Nephron (organoid): ENCODE measurements around the gene CDCA3.

Experiments used
- H3K27ac Mint-ChIP-seq, 3 experiments: 2 replicates each; pipeline ENCODE4 v1.8.0; 2020; ENCODE audit warnings: mixed read lengths in 3 of 3, mild to moderate bottlenecking in 2 of 3, moderate library complexity in 1 of 3
- H3K27me3 Mint-ChIP-seq: 2 replicates; pipeline ENCODE4 v1.8.0; 2021; ENCODE audit warnings: low read depth, mild to moderate bottlenecking, moderate library complexity, mixed read lengths
- H3K36me3 Mint-ChIP-seq: 2 replicates; pipeline ENCODE4 v1.8.0; 2020; ENCODE audit warnings: low read depth, mixed read lengths
- H3K4me1 Mint-ChIP-seq: 2 replicates; pipeline ENCODE4 v1.8.0; 2020; ENCODE audit warnings: mixed read lengths
- H3K4me3 Mint-ChIP-seq, 3 experiments: 2 replicates each; pipeline ENCODE4 v1.8.0; 2020; ENCODE audit warnings: mild to moderate bottlenecking in 3 of 3, mixed read lengths in 3 of 3, moderate library complexity in 2 of 3
- H3K9me3 Mint-ChIP-seq: 2 replicates; pipeline ENCODE4 v1.8.0; 2020; ENCODE audit warnings: mixed read lengths
- TF ChIP-seq, protein P1 (sequence below), 3 experiments: fragments of 200-600 bp; sonication (generic); IDR thresholded peaks; one replicate each; pipeline ENCODE4 v1.5.0; 2021; ENCODE audit warnings: antibody characterized with exemption in 3 of 3; ENCODE audit not compliant: unreplicated experiment in 3 of 3

Gene CDCA3

DNA sequence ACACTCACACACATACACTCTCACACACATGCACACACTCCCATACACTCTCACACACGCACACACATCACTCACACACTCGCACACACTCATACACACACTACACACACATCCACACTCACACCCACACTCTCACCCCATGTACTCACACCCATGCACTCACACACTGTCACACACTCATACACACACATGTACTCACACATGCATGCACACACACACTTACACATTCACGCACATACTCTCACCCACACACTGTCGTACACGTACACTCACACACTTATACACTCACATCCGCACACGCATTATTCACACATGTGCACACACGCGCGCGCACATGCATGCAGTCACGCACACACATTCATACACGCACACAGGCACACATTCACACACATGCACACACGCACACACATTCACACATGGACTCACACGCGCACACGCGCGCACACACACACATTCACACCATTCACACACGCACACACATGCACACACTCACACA, 33.4 kb downstream of the CDCA3 start:
- H3K36me3 Mint-ChIP-seq = no peaks in the 10 kb centered on the region
- peaks cover 4% of the 10 kb centered on the region for H3K27me3 Mint-ChIP-seq
- H3K4me1 Mint-ChIP-seq = peaks cover 32% of the 10 kb centered on the region
- peak overlapping the region in 2 of 3 experiments; percentile 3 to 59 for H3K27ac Mint-ChIP-seq
- TF ChIP-seq, protein P1, sequence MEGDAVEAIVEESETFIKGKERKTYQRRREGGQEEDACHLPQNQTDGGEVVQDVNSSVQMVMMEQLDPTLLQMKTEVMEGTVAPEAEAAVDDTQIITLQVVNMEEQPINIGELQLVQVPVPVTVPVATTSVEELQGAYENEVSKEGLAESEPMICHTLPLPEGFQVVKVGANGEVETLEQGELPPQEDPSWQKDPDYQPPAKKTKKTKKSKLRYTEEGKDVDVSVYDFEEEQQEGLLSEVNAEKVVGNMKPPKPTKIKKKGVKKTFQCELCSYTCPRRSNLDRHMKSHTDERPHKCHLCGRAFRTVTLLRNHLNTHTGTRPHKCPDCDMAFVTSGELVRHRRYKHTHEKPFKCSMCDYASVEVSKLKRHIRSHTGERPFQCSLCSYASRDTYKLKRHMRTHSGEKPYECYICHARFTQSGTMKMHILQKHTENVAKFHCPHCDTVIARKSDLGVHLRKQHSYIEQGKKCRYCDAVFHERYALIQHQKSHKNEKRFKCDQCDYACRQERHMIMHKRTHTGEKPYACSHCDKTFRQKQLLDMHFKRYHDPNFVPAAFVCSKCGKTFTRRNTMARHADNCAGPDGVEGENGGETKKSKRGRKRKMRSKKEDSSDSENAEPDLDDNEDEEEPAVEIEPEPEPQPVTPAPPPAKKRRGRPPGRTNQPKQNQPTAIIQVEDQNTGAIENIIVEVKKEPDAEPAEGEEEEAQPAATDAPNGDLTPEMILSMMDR (IDR thresholded peaks at IDR 0.05; ENCODE audit: unreplicated experiment in 3 of 3) = no peak
- no peaks in the 10 kb centered on the region for H3K9me3 Mint-ChIP-seq
- H3K4me3 Mint-ChIP-seq = no peak overlapping the region

DNA sequence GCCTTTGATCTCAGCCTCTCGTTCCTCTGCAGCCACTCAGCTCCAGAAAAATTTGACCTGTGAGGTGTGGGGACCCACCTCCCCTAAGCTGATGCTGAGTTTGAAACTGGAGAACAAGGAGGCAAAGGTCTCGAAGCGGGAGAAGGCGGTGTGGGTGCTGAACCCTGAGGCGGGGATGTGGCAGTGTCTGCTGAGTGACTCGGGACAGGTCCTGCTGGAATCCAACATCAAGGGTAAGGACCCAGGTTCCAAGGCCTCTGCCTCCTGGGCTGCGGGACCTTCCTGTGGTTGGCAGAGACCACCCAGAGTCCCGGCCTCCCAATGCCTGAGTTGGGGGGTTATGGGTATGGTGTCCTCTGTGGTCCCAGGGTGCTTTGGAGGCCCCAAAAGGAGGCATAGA, 34.0 kb downstream of the CDCA3 start:
- Mint-ChIP-seq H3K9me3 (no peaks in the 10 kb centered on the region), H3K4me3 (no peak overlapping the region), H3K4me1 (peaks cover 30% of the 10 kb centered on the region), H3K27ac (peak overlapping the region in 1 of 3 experiments; percentile 38), H3K36me3 (no peaks in the 10 kb centered on the region), H3K27me3 (peaks cover 4% of the 10 kb centered on the region)
- TF ChIP-seq, protein P1 (IDR thresholded peaks at IDR 0.05; ENCODE audit: unreplicated experiment in 3 of 3) = no peak

DNA sequence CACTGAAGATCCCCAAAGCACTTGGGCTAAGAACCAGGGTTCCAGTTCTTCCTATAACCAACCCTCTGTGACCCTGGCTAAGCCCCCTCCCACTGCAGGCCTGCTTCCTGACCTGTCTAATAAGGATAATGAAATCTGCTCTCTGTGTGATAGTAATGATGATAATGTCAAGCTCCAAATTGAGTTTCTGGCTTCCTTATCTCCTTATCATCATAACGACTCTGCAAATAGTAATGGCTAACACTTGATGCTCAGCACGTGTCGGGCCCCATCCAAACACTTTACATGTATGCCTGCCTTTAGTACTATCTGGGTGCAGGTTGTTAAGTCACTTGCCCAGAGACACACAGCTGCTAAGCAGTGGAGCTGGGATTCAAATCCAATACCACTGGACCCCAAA, 34.5 kb downstream of the CDCA3 start:
- H3K9me3 Mint-ChIP-seq = no peaks in the 10 kb centered on the region
- peaks cover 30% of the 10 kb centered on the region for H3K4me1 Mint-ChIP-seq
- no peak overlapping the region for H3K4me3 Mint-ChIP-seq
- peaks cover 4% of the 10 kb centered on the region for H3K27me3 Mint-ChIP-seq
- H3K36me3 Mint-ChIP-seq = no peaks in the 10 kb centered on the region
- TF ChIP-seq, protein P1 (IDR thresholded peaks at IDR 0.05; ENCODE audit: unreplicated experiment in 3 of 3) = no peak
- peak overlapping the region in 2 of 3 experiments; percentile 20 to 38 for H3K27ac Mint-ChIP-seq

DNA sequence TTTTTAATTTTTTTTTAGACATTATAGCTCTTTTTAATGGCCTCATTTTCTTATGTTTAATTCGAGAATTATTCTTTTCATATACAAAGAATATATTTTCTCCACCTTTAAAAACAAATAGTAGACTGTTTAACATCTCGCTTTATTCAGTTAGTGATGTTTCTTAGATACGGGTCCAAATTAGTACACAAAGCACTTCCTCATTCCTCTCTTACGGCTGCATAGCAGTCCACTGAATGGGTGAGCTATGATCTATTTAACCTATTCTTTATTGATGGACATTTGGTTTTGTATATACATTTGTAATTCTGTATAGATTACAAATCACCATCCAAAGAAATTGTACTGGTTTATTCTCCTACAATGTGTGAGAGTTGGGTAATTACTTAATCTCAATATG, 37.7 kb downstream of the CDCA3 start:
- no peak overlapping the region for H3K4me3 Mint-ChIP-seq
- H3K27ac Mint-ChIP-seq = no peak overlapping the region
- H3K27me3 Mint-ChIP-seq = peaks cover 5% of the 10 kb centered on the region
- H3K9me3 Mint-ChIP-seq = no peaks in the 10 kb centered on the region
- peaks cover 4% of the 10 kb centered on the region for H3K4me1 Mint-ChIP-seq
- TF ChIP-seq, protein P1 (IDR thresholded peaks at IDR 0.05; ENCODE audit: unreplicated experiment in 3 of 3) = no peak
- no peaks in the 10 kb centered on the region for H3K36me3 Mint-ChIP-seq

DNA sequence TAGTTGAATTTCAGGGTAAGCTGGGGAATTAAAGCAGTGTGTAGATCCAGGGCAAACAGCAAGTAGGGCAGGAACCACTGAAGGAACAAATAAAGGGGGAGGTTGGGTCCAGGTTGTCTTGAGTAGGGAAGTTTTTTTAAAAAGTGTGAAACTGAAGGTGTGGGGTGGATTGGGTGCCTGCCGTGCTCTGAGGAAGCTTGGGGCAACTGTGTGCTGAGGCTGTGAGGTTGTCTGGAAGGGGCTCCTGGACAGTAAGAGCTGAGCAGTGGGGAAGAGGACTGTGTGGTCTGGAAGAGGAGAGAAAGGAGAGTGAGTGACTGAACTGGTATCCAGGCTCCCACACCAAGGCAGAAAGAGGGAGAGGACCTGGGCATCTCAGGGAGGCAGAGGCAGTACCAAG, 40.3 kb downstream of the CDCA3 start:
- H3K27me3 Mint-ChIP-seq = peaks cover 4% of the 10 kb centered on the region
- H3K27ac Mint-ChIP-seq = peak overlapping the region in 1 of 3 experiments; percentile 23
- no peaks in the 10 kb centered on the region for H3K4me1 Mint-ChIP-seq
- no peak overlapping the region for H3K4me3 Mint-ChIP-seq
- no peaks in the 10 kb centered on the region for H3K9me3 Mint-ChIP-seq
- TF ChIP-seq, protein P1 (IDR thresholded peaks at IDR 0.05; ENCODE audit: unreplicated experiment in 3 of 3) = no peak
- H3K36me3 Mint-ChIP-seq = no peaks in the 10 kb centered on the region

DNA sequence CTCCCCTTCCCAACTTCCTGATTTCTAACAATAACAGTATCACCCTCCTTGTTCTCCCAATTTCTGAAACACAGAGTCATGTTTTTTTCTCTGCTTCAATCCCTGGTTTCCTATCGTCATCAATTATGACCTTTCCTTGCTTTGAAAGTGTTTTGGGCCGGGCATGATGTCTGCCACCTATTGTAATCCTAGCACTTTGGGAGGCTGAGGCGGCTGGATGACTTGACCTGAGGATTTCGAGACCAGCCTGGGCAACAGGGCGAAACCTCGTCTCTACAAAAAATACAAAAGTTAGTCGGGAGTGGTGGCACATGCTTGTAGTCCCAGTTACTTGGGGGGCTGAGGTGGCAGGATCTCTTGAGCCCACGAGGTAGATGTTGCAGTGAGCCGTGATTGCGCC, 42.0 kb downstream of the CDCA3 start:
- peaks cover 4% of the 10 kb centered on the region for H3K27me3 Mint-ChIP-seq
- H3K27ac Mint-ChIP-seq = no peak overlapping the region
- H3K4me1 Mint-ChIP-seq = no peaks in the 10 kb centered on the region
- H3K9me3 Mint-ChIP-seq = peaks cover 2% of the 10 kb centered on the region
- peaks cover 7% of the 10 kb centered on the region for H3K36me3 Mint-ChIP-seq
- TF ChIP-seq, protein P1 (IDR thresholded peaks at IDR 0.05; ENCODE audit: unreplicated experiment in 3 of 3) = no peak
- no peak overlapping the region for H3K4me3 Mint-ChIP-seq
